K562 (cell line): ENCODE results near the gene SLCO3A1. TPM values are rescaled to one million over a fixed set of nuclear protein-coding genes. Genes with fewer than 3 reads are reported as not detected.

Experiments used
- KLF10 ChIP-seq: fragments of 250-450 bp; sonication (Bioruptor Pico); IDR thresholded peaks from 2 replicates; pipeline ENCODE4 v1.6.1; 2021; ENCODE audit warnings: matching md5 sums
- RNF2 ChIP-seq: sonication (generic); IDR thresholded peaks from 2 replicates; pipeline ENCODE4 v1.6.1; 2016
- SAFB2 ChIP-seq: fragments of 200-400 bp; formaldehyde crosslinking; IDR thresholded peaks from 2 replicates; pipeline ENCODE4 v1.6.1; 2018; ENCODE audit warnings: borderline replicate concordance, low read length, low read depth, moderate library complexity; ENCODE audit not compliant: severe bottlenecking
- TOE1 ChIP-seq, 2 experiments: fragments of 450-650 bp in 1 of 2; sonication (generic) in 1 of 2; formaldehyde crosslinking in 1 of 2; IDR thresholded peaks; 2 replicates each; pipeline versions ENCODE4 v1.7.1 to v1.8.0; 2016 to 2022; ENCODE audit warnings: borderline replicate concordance in 2 of 2, mild to moderate bottlenecking in 2 of 2, antibody characterized with exemption in 1 of 2, inconsistent platforms in 1 of 2, low read depth in 1 of 2, missing genetic modification reagents in 1 of 2, moderate library complexity in 1 of 2
- XRCC5 ChIP-seq: fragments of 200-400 bp; formaldehyde crosslinking; IDR thresholded peaks from 2 replicates; pipeline ENCODE4 v1.6.1; 2017; ENCODE audit warnings: low read depth, mild to moderate bottlenecking, low read length
- ZBTB9 ChIP-seq: fragments of 450-650 bp; formaldehyde crosslinking; IDR thresholded peaks from 2 replicates; pipeline ENCODE4 v1.4.0; 2020; ENCODE audit warnings: mild to moderate bottlenecking, moderate library complexity
- ZMIZ1 ChIP-seq, 2 experiments: fragments of 150-350 bp in 1 of 2; IDR thresholded peaks; 2 replicates each; pipeline ENCODE4 v1.6.1; 2012 to 2016; ENCODE audit warnings: low read depth in 2 of 2, low read length in 2 of 2, mild to moderate bottlenecking in 1 of 2, moderate library complexity in 1 of 2
- ZNF740 ChIP-seq, 3 experiments: fragments of 200-800 bp in 1 of 3; sonication (Bioruptor generic) in 1 of 3; sonication (generic) in 1 of 3; formaldehyde crosslinking in 1 of 3; IDR thresholded peaks; 2 replicates each; pipeline versions ENCODE4 v1.6.1 to v1.8.0; 2016 to 2022; ENCODE audit warnings: mild to moderate bottlenecking in 2 of 3, missing compliant biosample characterization in 2 of 3, missing genetic modification characterization in 2 of 3, missing genetic modification reagents in 1 of 3
- polyA plus RNA-seq, 8 experiments: library from polyadenylated mRNA; depleted of rRNA in 4 of 8; stranded (reverse) in 5 of 8; unstranded in 3 of 8; fragments of >200 nt; fragmentation: Nextera tagmentation in 2 of 8; fragmentation: Illumina TruSeq in 1 of 8; extraction: Ambion mirVana in 2 of 8; extraction: Trizol in 1 of 8; gene quantifications; 2 replicates each; pipeline versions ENCODE4 v1.2.1 to v1.2.3, GENCODE V29; 2011 to 2014; ENCODE audit warnings: inconsistent platforms in 1 of 8, missing spikeins in 1 of 8
- total RNA-seq, 7 experiments: library from RNA; depleted of rRNA in 6 of 7; stranded (reverse); fragments of >200 nt in 6 of 7; fragmentation: Illumina TruSeq in 2 of 7; extraction: Trizol in 2 of 7; gene quantifications; 2 replicates each; pipeline versions ENCODE4 v1.2.1 to v1.2.3, GENCODE V29; 2011 to 2021; ENCODE audit warnings: low replicate concordance in 1 of 7
- TF ChIP-seq, protein P1 (sequence below), 2 experiments: fragments of 200-800 bp in 1 of 2; sonication (Bioruptor generic) in 1 of 2; sonication (generic) in 1 of 2; formaldehyde crosslinking in 1 of 2; IDR thresholded peaks in 1 of 2; conservative IDR thresholded peaks in 1 of 2; 2 replicates each; pipeline versions ENCODE4 v1.5.0 to v1.6.1; 2016 to 2020; ENCODE audit warnings: missing compliant biosample characterization in 1 of 2, missing genetic modification characterization in 1 of 2, missing genetic modification reagents in 1 of 2
- TF ChIP-seq, protein P2 (sequence below): fragments of 250-450 bp; sonication (Bioruptor Pico); IDR thresholded peaks from 2 replicates; pipeline ENCODE4 v1.9.0; 2021; ENCODE audit warnings: mild to moderate bottlenecking, inconsistent platforms
- TF ChIP-seq, protein P3 (sequence below): fragments of 250-450 bp; sonication (Bioruptor Pico); IDR thresholded peaks from 2 replicates; pipeline ENCODE4 v1.8.0; 2021; ENCODE audit warnings: borderline replicate concordance, mild to moderate bottlenecking, moderate library complexity; ENCODE audit not compliant: poor library complexity, severe bottlenecking
- TF ChIP-seq, protein P4 (sequence below): sonication (generic); formaldehyde crosslinking; IDR thresholded peaks from 2 replicates; pipeline ENCODE4 v1.8.1; 2023; ENCODE audit warnings: mild to moderate bottlenecking, missing genetic modification reagents

The SLCO3A1 gene
- total and polyA plus RNA-seq, 9 of the 15 experiments (the other 6 are each of a cell fraction or from before 2014, with no cell fraction given), result 0.01 to 0.84 (median 0.06) TPM; not detected in 3

GRCh38 chr15:92077353-92078085, 224.0 kb downstream of the SLCO3A1 start (continued):
- TF ChIP-seq ZMIZ1 (IDR thresholded peaks at IDR 0.05; ENCODE audit: low read depth in 2 of 2, low read length in 2 of 2) (no peak), ZNF740 (CRISPR knock-in tag; IDR thresholded peaks at IDR 0.05) (no peak), ZNF740 (tag; IDR thresholded peaks at IDR 0.05) (no peak), KLF10 (CRISPR knock-in tag) (no peak), SAFB2 (no peak), RNF2 (no peak), XRCC5 (0 out of 2 replicates have a peak, but pooled peaks have one; percentile 25), TOE1 (IDR thresholded peaks at IDR 0.05; ENCODE audit: borderline replicate concordance) (no peak), TOE1 (CRISPR knock-in tag; IDR thresholded peaks at IDR 0.05; ENCODE audit: borderline replicate concordance, low read depth) (no peak), ZBTB9 (no peak)
- TF ChIP-seq, protein P1, sequence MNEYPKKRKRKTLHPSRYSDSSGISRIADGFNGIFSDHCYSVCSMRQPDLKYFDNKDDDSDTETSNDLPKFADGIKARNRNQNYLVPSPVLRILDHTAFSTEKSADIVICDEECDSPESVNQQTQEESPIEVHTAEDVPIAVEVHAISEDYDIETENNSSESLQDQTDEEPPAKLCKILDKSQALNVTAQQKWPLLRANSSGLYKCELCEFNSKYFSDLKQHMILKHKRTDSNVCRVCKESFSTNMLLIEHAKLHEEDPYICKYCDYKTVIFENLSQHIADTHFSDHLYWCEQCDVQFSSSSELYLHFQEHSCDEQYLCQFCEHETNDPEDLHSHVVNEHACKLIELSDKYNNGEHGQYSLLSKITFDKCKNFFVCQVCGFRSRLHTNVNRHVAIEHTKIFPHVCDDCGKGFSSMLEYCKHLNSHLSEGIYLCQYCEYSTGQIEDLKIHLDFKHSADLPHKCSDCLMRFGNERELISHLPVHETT (CRISPR knock-in tag; conservative IDR thresholded peaks at IDR 0.05 in 1 of 2, IDR thresholded peaks at IDR 0.05 in 1 of 2), result no peak
- TF ChIP-seq, protein P2, sequence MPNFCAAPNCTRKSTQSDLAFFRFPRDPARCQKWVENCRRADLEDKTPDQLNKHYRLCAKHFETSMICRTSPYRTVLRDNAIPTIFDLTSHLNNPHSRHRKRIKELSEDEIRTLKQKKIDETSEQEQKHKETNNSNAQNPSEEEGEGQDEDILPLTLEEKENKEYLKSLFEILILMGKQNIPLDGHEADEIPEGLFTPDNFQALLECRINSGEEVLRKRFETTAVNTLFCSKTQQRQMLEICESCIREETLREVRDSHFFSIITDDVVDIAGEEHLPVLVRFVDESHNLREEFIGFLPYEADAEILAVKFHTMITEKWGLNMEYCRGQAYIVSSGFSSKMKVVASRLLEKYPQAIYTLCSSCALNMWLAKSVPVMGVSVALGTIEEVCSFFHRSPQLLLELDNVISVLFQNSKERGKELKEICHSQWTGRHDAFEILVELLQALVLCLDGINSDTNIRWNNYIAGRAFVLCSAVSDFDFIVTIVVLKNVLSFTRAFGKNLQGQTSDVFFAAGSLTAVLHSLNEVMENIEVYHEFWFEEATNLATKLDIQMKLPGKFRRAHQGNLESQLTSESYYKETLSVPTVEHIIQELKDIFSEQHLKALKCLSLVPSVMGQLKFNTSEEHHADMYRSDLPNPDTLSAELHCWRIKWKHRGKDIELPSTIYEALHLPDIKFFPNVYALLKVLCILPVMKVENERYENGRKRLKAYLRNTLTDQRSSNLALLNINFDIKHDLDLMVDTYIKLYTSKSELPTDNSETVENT (CRISPR knock-in tag), result no peak
- TF ChIP-seq, protein P3, sequence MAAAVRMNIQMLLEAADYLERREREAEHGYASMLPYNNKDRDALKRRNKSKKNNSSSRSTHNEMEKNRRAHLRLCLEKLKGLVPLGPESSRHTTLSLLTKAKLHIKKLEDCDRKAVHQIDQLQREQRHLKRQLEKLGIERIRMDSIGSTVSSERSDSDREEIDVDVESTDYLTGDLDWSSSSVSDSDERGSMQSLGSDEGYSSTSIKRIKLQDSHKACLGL (CRISPR knock-in tag), result no peak
- TF ChIP-seq, protein P4, sequence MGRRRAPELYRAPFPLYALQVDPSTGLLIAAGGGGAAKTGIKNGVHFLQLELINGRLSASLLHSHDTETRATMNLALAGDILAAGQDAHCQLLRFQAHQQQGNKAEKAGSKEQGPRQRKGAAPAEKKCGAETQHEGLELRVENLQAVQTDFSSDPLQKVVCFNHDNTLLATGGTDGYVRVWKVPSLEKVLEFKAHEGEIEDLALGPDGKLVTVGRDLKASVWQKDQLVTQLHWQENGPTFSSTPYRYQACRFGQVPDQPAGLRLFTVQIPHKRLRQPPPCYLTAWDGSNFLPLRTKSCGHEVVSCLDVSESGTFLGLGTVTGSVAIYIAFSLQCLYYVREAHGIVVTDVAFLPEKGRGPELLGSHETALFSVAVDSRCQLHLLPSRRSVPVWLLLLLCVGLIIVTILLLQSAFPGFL (CRISPR knock-in tag), result no peak
